ENCODE data around the gene RPTOR.

The RPTOR gene

GRCh38 chr17:80592243-80592642, 47.6 kb downstream of the RPTOR start:
- DNase-seq: no peak

- no peak for DNase-seq
Observed at GRCh38 chr17:80593181-80593580, 48.5 kb downstream of the RPTOR start.

GRCh38 chr17:80594431-80595269, 50.0 kb downstream of the RPTOR start:
- DNase-seq: no peak

GRCh38 chr17:80596760-80597608, 52.3 kb downstream of the RPTOR start:
- DNase-seq: no peak

GRCh38 chr17:80598813-80599545, 54.3 kb downstream of the RPTOR start:
- DNase-seq: no peak

GRCh38 chr17:80599546-80600305, 55.1 kb downstream of the RPTOR start:
- DNase-seq: no peak

GRCh38 chr17:80601146-80601545, 56.5 kb downstream of the RPTOR start:
- DNase-seq: no peak

DNA sequence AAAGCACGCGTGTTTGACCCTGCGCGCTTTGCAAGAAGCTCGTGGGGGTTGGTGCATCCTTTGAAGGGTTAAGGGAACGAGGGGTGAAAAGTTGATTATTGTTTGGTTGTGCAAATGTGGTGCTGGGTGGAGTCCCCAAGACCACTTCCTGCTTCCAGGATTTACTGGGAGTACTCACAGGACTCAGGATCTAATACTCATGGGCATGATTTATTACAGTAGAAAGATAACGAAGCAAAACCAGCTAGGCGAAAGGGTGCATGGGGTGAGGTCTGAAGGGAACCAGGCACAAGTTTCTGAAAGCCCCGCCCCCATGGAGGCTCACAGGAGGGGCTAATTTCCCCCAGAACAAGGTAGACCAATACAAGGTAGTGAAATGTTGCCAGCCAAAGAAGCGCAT, 58.8 kb downstream of the RPTOR start:
- DNase-seq: no peak

GRCh38 chr17:80604009-80604669, 59.5 kb downstream of the RPTOR start:
- DNase-seq: no peak

DNA sequence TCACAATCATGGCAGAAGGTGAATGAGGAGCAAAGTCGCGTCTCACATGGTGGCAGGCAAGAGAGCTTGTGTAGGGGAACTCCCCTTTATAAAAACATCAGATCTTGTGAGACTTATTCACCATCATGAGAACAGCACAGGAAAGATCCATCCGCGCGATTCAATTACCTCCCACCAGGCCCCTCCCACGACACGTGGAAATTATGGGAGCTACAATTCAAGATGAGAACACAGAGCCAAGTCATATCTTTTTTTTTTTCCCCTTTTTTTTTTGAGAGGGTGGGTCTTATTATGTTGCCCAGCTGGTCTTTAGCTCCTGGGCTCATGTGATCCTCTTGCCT, 60.0 kb downstream of the RPTOR start:
- DNase-seq: no peak

GRCh38 chr17:80605326-80606066, 60.9 kb downstream of the RPTOR start:
- DNase-seq: no peak

DNA sequence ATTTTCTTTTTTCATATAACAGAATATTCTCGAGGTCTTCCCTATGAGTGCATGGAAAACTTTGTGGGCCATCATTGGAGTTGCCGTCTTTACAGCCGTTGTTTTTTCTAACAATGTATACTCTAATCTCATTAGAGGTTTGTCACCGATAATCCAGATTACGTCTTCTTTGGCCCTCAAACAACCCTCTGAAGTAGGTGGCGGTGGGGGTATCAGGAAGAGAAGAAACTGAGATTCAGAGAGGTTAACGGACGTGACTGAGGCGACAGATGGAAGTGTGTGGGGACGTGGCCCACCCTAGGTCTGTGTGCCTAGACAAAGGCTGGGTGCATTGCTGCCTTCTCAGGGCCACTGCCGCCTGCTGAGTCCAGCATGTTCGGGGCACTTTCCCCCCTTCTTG, 63.7 kb downstream of the RPTOR start:
- no peak for DNase-seq

- no peak for DNase-seq
Observed at GRCh38 chr17:80609757-80610156, 65.1 kb downstream of the RPTOR start.

DNA sequence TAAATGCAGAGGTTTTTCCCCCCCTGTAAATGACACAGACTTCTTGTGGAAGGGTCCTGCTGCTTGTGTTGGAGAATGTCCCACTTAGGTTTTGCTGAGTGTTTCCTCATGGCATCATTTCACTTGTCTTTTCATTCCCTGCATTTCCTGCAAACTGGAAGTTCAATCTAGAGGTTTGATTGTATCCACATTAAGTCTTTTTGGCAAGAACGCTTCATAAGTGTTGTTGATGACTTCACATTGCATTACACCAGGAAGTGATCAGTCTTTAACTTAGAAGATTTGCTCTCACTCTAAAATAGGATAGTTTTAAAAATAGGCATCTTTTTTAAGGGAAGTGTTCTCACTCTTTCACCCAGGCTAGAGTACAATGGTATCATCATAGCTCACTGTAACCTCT, 67.2 kb downstream of the RPTOR start:
- no peak for DNase-seq

DNA sequence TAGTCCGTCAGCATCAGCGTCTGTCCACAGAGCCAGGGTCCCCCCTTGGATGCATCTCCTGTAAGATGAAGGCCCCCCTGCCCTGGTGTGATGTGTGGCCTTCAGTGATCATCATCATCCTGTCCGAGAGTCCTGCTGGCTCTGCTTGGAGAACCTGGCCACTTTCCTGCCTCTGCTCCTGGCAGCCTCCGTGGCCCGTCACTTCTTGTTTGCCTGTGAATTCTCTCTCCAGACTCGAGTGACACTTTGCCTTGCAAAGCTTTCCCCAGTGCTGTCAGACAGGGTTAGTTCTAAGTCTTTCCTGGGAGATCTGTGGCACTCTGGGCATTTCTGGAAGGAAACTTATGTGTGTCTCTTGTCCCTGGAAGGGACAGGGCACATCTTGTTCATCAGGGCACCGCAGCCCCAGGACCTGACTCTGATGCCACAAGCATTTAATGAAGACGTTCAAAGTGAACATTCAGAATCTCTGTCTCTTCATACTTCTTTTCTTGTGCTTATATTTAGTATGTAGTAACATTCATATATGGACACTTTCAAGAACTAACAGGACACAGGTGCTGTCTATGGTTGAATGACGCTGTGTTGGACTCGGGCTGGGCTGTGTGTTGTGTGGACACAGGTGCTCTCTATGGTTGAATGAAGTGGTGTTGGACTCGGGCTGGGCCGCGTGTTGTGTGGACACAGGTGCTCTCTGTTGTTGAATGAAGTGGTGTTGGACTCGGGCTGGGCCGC, 68.5 kb downstream of the RPTOR start:
- no peak for DNase-seq

DNA sequence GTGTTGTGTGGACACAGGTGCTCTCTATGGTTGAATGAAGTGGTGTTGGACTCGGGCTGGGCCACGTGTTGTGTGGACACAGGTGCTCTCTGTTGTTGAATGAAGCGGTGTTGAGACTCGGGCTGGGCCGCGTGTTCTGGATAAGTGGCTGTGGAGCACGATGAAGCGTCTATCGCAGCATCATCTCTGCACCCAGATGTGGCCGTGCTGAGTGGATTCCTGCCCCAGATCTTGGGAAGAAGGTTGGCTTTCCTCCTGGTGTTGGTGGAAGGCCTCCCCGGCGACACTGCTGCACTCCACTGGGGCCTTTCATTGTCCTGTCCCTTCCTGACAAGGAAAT, 69.1 kb downstream of the RPTOR start:
- DNase-seq: no peak

- no peak for DNase-seq
Observed at GRCh38 chr17:80614332-80615047, 69.9 kb downstream of the RPTOR start.

DNA sequence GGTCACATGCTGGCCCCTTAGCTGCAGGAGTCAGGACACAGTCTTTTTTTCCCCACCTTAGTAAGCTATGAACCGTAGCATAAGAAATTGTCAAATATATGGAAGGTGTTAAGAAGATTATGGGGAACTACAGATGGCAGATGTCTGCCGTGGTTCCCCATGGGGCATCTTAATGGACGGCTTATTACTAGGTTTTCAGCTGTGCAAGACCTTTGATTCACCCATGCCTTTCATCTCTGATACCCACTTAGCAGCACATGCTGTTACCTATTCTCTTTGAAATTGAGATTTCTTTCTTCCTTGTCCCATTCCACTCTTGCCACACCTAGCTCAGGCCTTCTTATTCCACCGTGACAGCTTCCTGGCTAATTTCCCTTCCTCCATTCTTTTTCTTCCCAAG, 70.7 kb downstream of the RPTOR start:
- DNase-seq: no peak

DNA sequence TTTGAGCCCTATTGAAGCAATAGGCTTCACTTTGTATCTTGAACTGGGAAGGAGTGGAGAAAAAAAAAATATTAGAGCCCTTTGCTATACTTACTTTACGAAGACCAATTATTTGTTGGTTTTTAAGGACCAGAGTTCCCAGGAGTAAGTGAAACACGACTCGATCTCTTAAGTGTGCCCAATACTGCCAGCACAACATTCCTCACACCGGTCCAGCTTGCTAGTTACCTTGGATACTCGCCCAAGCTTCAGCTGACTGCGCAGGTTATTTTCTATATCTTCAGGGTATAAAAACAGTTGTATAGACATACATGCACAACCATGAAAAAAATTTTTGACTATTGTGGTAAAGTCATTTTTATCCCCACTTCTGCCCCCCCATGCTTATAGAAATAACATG, 72.1 kb downstream of the RPTOR start:
- no peak for DNase-seq

- no peak for DNase-seq
Observed at GRCh38 chr17:80618304-80618703, 73.7 kb downstream of the RPTOR start.

Data from CD4-positive, alpha-beta T cell treated with Interleukin-15 for 1 hour (primary cell).